Ectodermal cell (in vitro differentiated cells): ENCODE measurements around the gene VEGFD.

Experiments
- H3K27ac ChIP-seq: 2 replicates; pipeline ENCODE4 v1.7.0; 2013; ENCODE audit warnings: mild to moderate bottlenecking, low read depth, low read length; ENCODE audit not compliant: insufficient read depth, poor library complexity, severe bottlenecking
- H3K27me3 ChIP-seq: 2 replicates; pipeline ENCODE4 v1.7.0; 2013; ENCODE audit warnings: mild to moderate bottlenecking, low read length; ENCODE audit not compliant: insufficient read depth, control insufficient read depth, poor library complexity, severe bottlenecking
- H3K36me3 ChIP-seq: one replicate; pipeline ENCODE4 v1.7.0; 2013; ENCODE audit warnings: low read length; ENCODE audit not compliant: control insufficient read depth, insufficient read depth
- H3K4me1 ChIP-seq: one replicate; pipeline ENCODE4 v1.7.0; 2013; ENCODE audit warnings: low read length; ENCODE audit not compliant: control insufficient read depth, insufficient read depth
- H3K4me3 ChIP-seq: 2 replicates; pipeline ENCODE4 v1.7.0; 2013; ENCODE audit warnings: low read depth, low read length, control low read depth; ENCODE audit not compliant: insufficient read depth
- H3K9me3 ChIP-seq: 2 replicates; pipeline ENCODE4 v1.7.0; 2013; ENCODE audit warnings: mild to moderate bottlenecking, low read length, moderate library complexity; ENCODE audit not compliant: control insufficient read depth
- WGBS, 2 experiments: methylation state at CpG; one replicate each; pipeline ENCODE4 v1.1.7; 2013; ENCODE audit warnings: missing lambda C conversion rate in 2 of 2; 5-methylcytosine and 5-hydroxymethylcytosine counted together

VEGFD gene

GRCh38 chrX:15366506-15367352, 17.5 kb downstream of the VEGFD start:
- Histone ChIP-seq H3K4me3 (no peak overlapping the region), H3K4me1 (no peaks in the 10 kb centered on the region), H3K27me3 (no peaks in the 10 kb centered on the region), H3K9me3 (no peaks in the 10 kb centered on the region), H3K27ac (no peak overlapping the region), H3K36me3 (no peaks in the 10 kb centered on the region)
- WGBS, 2 experiments = 96% methylated on average over 9 of the region's 9 CpGs

DNA sequence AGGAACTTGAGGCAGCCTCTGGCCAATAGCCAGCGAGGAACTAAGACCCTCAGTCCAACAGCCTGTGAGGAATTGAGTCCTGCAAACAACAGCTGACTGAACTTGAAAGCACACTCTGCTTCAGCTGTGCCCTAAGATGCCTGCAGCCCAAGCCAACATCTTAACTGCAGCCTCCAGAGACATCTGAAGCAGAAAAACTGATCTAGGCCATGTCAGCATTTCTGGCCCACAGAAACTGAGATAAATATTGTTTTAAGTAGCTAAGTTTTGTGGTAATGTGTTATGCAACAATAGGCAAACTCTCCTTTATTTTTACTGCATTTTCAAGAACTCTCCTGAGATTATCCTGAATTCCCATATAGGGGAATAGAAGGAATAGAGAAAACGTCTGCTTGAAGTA, 24.5 kb downstream of the VEGFD start:
- no peaks in the 10 kb centered on the region for H3K4me1 ChIP-seq
- no peaks in the 10 kb centered on the region for H3K9me3 ChIP-seq
- H3K36me3 ChIP-seq = no peaks in the 10 kb centered on the region
- H3K4me3 ChIP-seq = no peak overlapping the region
- H3K27me3 ChIP-seq = no peaks in the 10 kb centered on the region
- WGBS, 2 experiments = 88 to 96% methylated on average over 1 to 2 of the region's 2 CpGs
- no peak overlapping the region for H3K27ac ChIP-seq

DNA sequence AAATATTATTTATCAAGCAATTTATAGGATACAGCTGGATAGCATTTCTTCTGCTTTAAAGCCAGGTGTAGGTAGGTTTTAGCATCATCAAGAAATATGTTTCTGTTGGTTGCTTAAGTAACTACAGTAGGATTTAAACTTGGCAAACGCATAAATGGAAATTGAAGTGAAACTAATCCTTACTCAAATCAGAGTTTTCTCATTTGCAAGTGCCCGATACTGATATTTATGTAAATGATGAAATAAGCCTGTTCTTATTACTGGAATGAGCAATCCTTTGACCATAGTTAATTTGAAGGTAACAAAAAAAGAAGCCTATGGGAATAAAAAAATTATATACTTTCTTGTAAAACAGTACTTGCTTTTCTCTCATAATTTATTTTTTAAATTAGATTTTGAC, 25.7 kb downstream of the VEGFD start:
- Histone ChIP-seq H3K36me3 (no peaks in the 10 kb centered on the region), H3K27me3 (no peaks in the 10 kb centered on the region), H3K27ac (no peak overlapping the region), H3K4me1 (no peaks in the 10 kb centered on the region), H3K9me3 (no peaks in the 10 kb centered on the region), H3K4me3 (no peak overlapping the region)
- 91% methylated on average over 2 of the region's 2 CpGs; no CpG with 5 or more reads in 1 of the 2 experiments for whole genome bisulfite sequencing, 2 experiments

DNA sequence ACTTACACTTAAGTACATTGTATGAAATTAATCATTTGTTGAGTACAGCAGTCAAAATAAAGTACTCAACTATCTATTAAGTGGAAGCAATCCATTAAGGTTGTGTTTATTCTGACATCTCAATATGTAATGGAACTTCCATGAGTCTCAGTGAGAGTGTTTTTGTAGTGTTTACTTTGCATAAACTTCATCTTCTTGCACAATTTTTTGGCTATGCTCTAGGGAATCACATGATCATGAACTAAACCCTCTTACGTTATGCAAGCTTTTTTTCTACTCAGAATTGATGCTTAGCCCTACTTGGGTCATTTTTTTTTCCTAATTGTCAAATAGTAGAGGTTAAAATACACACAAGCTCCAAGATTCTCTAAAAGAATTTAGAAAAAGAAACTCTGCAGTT, 27.8 kb downstream of the VEGFD start:
- Histone ChIP-seq H3K36me3 (no peaks in the 10 kb centered on the region), H3K27ac (no peak overlapping the region), H3K9me3 (no peaks in the 10 kb centered on the region), H3K4me3 (no peak overlapping the region), H3K27me3 (no peaks in the 10 kb centered on the region), H3K4me1 (no peaks in the 10 kb centered on the region)
- 100% methylated on average over 1 of the region's 1 CpG; no CpG with 5 or more reads in 1 of the 2 experiments for WGBS, 2 experiments

- Histone ChIP-seq H3K4me1 (no peaks in the 10 kb centered on the region), H3K27ac (no peak overlapping the region), H3K9me3 (no peaks in the 10 kb centered on the region), H3K4me3 (no peak overlapping the region), H3K27me3 (no peaks in the 10 kb centered on the region), H3K36me3 (no peaks in the 10 kb centered on the region)
- 67 to 73% methylated on average over 8 of the region's 8 CpGs for WGBS, 2 experiments
Observed at GRCh38 chrX:15350329-15350996, 33.8 kb downstream of the VEGFD start.

GRCh38 chrX:15349046-15349445, 35.2 kb downstream of the VEGFD start:
- H3K9me3 ChIP-seq = no peaks in the 10 kb centered on the region
- no peaks in the 10 kb centered on the region for H3K4me1 ChIP-seq
- no peak overlapping the region for H3K4me3 ChIP-seq
- no peaks in the 10 kb centered on the region for H3K27me3 ChIP-seq
- 30 to 35% methylated on average over 2 of the region's 2 CpGs for WGBS, 2 experiments
- no peaks in the 10 kb centered on the region for H3K36me3 ChIP-seq
- no peak overlapping the region for H3K27ac ChIP-seq

DNA sequence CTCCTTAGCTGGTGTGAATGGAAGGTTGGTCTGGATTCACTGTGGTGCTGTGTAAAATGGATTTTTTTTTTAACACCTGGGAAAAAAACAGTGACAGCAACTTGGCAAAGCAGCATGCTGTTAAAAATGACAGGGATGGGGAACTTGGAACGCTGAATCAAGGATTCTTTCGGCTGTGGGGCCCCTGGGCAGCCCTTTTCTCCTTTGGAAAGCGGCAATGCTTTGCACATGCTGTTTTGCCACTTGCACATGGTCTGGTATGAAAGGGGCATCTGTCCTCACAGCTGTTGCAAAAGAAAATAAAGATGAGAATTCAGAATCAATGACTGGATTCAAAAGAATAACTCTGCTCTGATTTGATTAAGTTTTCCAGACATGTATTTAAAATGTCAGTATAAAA, 38.2 kb downstream of the VEGFD start:
- no peaks in the 10 kb centered on the region for H3K27me3 ChIP-seq
- WGBS, 2 experiments = 88 to 90% methylated on average over 2 to 3 of the region's 3 CpGs

GRCh38 chrX:15344106-15344505, 40.1 kb downstream of the VEGFD start:
- no peaks in the 10 kb centered on the region for H3K4me1 ChIP-seq
- H3K9me3 ChIP-seq = no peaks in the 10 kb centered on the region
- H3K36me3 ChIP-seq = no peaks in the 10 kb centered on the region
- H3K4me3 ChIP-seq = no peak overlapping the region
- H3K27me3 ChIP-seq = no peaks in the 10 kb centered on the region
- H3K27ac ChIP-seq = no peak overlapping the region

More for the DNA sequence above, 38.2 kb downstream of the VEGFD start:
- no peak overlapping the region for H3K27ac ChIP-seq
- no peak overlapping the region for H3K4me3 ChIP-seq
- H3K4me1 ChIP-seq = no peaks in the 10 kb centered on the region
- H3K36me3 ChIP-seq = no peaks in the 10 kb centered on the region
- no peaks in the 10 kb centered on the region for H3K9me3 ChIP-seq

DNA sequence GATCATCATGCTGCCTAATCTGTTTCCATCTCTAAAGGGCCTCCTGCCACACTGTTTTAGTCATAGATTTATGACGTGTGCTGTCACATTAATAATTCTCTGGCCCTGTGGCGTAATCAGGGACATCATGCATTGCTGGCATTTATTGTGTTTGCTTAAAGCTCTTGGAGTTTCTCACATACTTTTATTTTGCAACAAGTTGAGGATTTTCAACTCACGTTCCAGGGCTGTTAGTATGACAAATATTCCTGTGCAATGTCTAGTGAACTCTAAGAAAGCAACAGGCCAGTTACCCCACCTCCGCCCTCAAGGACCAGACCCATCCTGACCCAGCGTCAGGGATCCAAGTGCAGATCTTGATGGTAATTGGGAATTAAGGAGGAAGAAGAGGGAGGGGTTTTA, 41.1 kb downstream of the VEGFD start:
- H3K27me3 ChIP-seq = no peaks in the 10 kb centered on the region
- no peak overlapping the region for H3K27ac ChIP-seq
- H3K4me3 ChIP-seq = no peak overlapping the region
- no peaks in the 10 kb centered on the region for H3K9me3 ChIP-seq
- H3K4me1 ChIP-seq = no peaks in the 10 kb centered on the region
- H3K36me3 ChIP-seq = no peaks in the 10 kb centered on the region
- WGBS, 2 experiments = 86 to 88% methylated on average over 3 to 5 of the region's 5 CpGs

- H3K9me3 ChIP-seq = no peaks in the 10 kb centered on the region
- 83 to 89% methylated on average over 2 of the region's 2 CpGs for WGBS, 2 experiments
- H3K27ac ChIP-seq = peak overlapping the region; percentile 26
- no peaks in the 10 kb centered on the region for H3K36me3 ChIP-seq
- no peaks in the 10 kb centered on the region for H3K4me1 ChIP-seq
- no peaks in the 10 kb centered on the region for H3K27me3 ChIP-seq
- H3K4me3 ChIP-seq = no peak overlapping the region
Observed at GRCh38 chrX:15340867-15341266, 43.3 kb downstream of the VEGFD start.
